Activated T-cell treated with anti-CD3 and anti-CD28 coated beads, Interleukin-2, amount 50 U/mL, for 72 hours (primary cell): ENCODE data around the gene SFI1. TPM values are rescaled to one million over a fixed set of nuclear protein-coding genes. Genes with fewer than 3 reads are reported as not detected.
"Not testable (repeated sequence)": the region's sequence is repeated elsewhere in the genome, so short reads cannot be mapped to it uniquely, and the experiment has no call there.

Experiments used
- ATAC-seq, 2 donors: fragments of 150-1000 bp; cut with Tn5 transposase; replicated peaks in 1 of 2; 2 replicates each; pipeline ENCODE4 v1.10.0; 2021; ENCODE audit warnings: moderate library complexity in 2 of 2, mild to moderate bottlenecking in 1 of 2
- DNase-seq, 2 donors: peaks; one replicate each; pipeline ENCODE4 v3.0.0; 2021 to 2022; ENCODE audit warnings: mixed read lengths in 1 of 2
- H3K27ac Mint-ChIP-seq: one replicate; pipeline ENCODE4 v1.8.0; 2022; ENCODE audit warnings: mild to moderate bottlenecking, moderate library complexity, mixed read lengths
- H3K27me3 Mint-ChIP-seq: one replicate; pipeline ENCODE4 v1.8.0; 2022; ENCODE audit warnings: low read depth, mixed read lengths
- H3K36me3 Mint-ChIP-seq, 2 donors: one replicate each; pipeline ENCODE4 v1.8.0; 2022; ENCODE audit warnings: mixed read lengths in 2 of 2, mild to moderate bottlenecking in 1 of 2; ENCODE audit not compliant: insufficient read depth in 2 of 2
- H3K4me1 Mint-ChIP-seq: one replicate; pipeline ENCODE4 v1.8.0; 2022; ENCODE audit warnings: low read depth, mixed read lengths
- H3K4me3 Mint-ChIP-seq, 2 donors: one replicate each; pipeline ENCODE4 v1.8.0; 2022; ENCODE audit warnings: mild to moderate bottlenecking in 2 of 2, mixed read lengths in 2 of 2, moderate library complexity in 2 of 2
- H3K9me3 Mint-ChIP-seq, 2 donors: one replicate each; pipeline ENCODE4 v1.8.0; 2022; ENCODE audit warnings: mixed read lengths in 2 of 2
- total RNA-seq, 2 donors: library from RNA; stranded (reverse); gene quantifications; one replicate each; pipeline ENCODE4 v1.2.3, GENCODE V29; 2022

The SFI1 gene
- total RNA-seq, 2 donors from 2014 or later = 285 to 342 TPM

DNA sequence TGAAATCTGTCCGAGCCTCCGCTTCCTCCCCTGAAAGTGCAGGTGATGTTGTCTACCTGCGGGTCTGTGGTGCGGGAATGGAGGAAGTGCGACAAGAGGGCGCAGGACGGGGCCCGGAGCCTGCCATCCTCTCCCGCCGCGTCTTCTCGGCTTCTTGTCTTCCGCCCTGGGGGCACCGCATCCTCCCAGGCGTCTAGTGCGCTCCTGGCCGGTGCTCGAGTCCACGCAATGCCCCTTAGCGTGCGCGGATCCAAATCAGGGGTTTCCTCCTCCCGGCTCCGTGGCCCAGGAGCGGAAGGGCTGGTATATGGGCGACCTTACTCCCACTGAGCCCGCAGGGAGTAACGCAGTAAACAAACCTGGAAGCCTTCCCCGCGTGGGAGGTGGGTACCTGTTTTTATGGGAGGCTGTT, 405 bp downstream of the SFI1 start:
- peak overlapping the region; percentile 99 for H3K27ac Mint-ChIP-seq
- H3K27me3 Mint-ChIP-seq = no peaks in the 10 kb centered on the region
- peaks cover 0 to 4% of the 10 kb centered on the region in 2 donors for H3K9me3 Mint-ChIP-seq
- H3K4me1 Mint-ChIP-seq = peaks cover 57% of the 10 kb centered on the region
- H3K36me3 Mint-ChIP-seq = peaks cover 13 to 22% of the 10 kb centered on the region in 2 donors
- peak; percentile 21 to 24 for ATAC-seq
- H3K4me3 Mint-ChIP-seq = peak overlapping the region; percentile 95 to 99
- peak; percentile 54 for DNase-seq

DNA sequence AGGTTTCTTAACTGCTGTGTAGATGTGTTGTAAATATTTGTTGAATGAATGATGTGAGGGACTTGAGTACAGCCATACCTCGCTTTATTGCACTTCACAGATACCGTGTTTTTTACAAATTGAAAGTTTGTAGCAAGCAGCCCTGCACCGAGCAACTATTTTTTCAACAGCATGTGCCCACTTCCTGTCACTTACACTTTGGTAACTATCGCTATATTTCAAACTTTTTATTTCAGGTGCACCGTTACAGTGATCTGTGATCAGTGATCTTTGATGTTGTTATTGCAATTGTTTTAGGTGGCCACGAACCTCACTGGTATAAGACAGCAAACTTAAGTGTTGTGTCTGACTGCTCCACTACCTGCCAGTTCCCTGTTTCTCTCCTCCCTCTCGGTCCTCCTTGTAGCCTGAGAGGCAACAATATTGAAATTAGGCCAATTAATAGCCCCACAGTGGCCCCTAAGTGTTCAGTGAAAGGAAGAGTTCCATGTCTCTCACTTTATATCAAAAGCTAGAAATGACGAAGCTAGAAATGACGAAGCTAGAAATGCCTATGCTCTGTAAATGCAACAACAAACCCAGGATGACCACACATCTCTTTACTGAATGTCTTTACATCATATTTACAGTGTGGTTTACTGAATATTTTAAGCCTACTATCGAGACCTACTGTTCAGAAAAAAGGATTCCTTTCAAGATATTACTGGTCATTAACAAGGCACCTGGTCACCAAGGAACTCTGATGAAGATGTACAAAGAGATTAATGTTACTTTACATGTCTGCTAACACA, 1.0 kb downstream of the SFI1 start:
- Mint-ChIP-seq H3K36me3 (peaks cover 14 to 26% of the 10 kb centered on the region in 2 donors), H3K4me1 (peaks cover 57% of the 10 kb centered on the region), H3K4me3 (peak overlapping the region; percentile 95 to 99), H3K9me3 (peaks cover 0 to 4% of the 10 kb centered on the region in 2 donors), H3K27me3 (no peaks in the 10 kb centered on the region), H3K27ac (peak overlapping the region; percentile 99)
- ATAC-seq (peak in 1 of 2 donors; percentile 52), DNase-seq (peak in 1 of 2 donors; percentile 34)

DNA sequence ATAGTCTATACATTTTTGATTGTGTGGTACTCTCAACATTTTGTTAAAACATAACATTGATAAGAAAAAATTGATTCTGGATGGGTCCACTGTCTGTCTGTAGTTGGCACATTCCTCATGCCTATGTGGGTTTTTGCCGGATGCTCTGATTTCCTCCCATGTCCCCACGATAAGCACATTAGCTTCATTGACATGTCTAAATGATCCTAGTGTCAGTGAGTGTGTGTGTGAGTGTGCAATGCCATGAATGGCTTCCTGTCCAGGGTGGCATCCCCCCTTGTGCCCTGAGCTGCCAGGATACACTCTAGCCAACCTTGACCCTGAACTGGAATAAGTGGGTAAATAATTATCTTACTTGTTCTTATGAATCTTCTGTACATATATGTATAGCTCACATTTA, 5.4 kb downstream of the SFI1 start:
- Mint-ChIP-seq H3K4me1 (peaks cover 83% of the 10 kb centered on the region), H3K36me3 (peaks cover 22 to 48% of the 10 kb centered on the region in 2 donors), H3K27me3 (no peaks in the 10 kb centered on the region), H3K4me3 (peak overlapping the region; percentile 33 to 67), H3K27ac (peak overlapping the region; percentile 80), H3K9me3 (peaks cover 0 to 4% of the 10 kb centered on the region in 2 donors)
- no peak for ATAC-seq
- no peak for DNase-seq

- Mint-ChIP-seq H3K36me3 (peaks cover 22 to 50% of the 10 kb centered on the region in 2 donors), H3K27ac (peak overlapping the region; percentile 74), H3K4me1 (peaks cover 88% of the 10 kb centered on the region), H3K27me3 (no peaks in the 10 kb centered on the region), H3K4me3 (peak overlapping the region in 1 of 2 donors; percentile 42), H3K9me3 (peaks cover 0 to 2% of the 10 kb centered on the region in 2 donors)
- ATAC-seq (no peak), DNase-seq (no peak)
Observed at GRCh38 chr22:31503211-31503964, 7.1 kb downstream of the SFI1 start.

DNA sequence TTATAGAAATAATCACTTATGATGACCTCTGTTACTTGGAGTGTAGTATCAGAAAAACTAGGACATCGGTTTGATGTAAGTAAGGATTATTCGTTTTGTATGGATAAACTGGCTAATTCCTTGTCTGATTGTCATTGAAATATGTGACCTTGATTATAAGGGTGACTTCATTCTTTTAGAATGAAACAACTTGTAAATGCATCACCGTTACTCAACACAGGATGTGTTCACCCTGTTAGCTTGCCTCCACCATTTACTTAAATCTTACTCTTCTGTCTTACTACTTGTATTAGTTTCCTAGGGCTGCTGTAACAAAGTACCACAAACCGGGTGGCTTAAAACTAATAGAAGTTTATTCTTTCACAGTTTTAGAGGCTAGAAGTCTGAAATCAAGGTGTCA, 7.9 kb downstream of the SFI1 start:
- Mint-ChIP-seq H3K9me3 (peaks cover 0 to 2% of the 10 kb centered on the region in 2 donors), H3K36me3 (peaks cover 22 to 53% of the 10 kb centered on the region in 2 donors), H3K4me3 (peak overlapping the region in 1 of 2 donors; percentile 56), H3K4me1 (peaks cover 87% of the 10 kb centered on the region), H3K27me3 (no peaks in the 10 kb centered on the region), H3K27ac (peak overlapping the region; percentile 79)
- ATAC-seq = peak; percentile 51 to 89
- DNase-seq = no peak

DNA sequence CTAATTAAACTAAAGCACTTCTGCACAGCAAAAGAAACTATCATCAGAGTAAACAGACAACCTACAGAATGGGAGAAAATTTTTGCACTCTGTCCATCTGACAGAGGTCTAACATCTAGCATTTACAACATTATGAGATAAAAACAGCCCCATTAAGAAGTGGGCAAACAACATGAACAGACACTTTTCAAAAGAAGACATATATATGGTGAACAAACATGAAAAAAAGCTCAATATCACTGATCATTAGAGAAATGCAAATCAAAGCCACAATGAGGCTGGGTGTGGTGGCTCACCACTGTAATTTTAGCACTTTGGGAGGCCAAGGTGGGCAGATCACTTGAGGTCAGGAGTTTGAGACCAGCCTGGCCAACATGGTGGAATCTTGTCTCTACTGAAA, 11.2 kb downstream of the SFI1 start:
- H3K36me3 Mint-ChIP-seq = peaks cover 18 to 56% of the 10 kb centered on the region in 2 donors
- H3K27me3 Mint-ChIP-seq, DNase-seq, H3K9me3 Mint-ChIP-seq, ATAC-seq: not testable (repeated sequence)
- H3K4me3 Mint-ChIP-seq = peak overlapping the region in 1 of 2 donors; percentile 31
- peak overlapping the region; percentile 91 for H3K27ac Mint-ChIP-seq
- H3K4me1 Mint-ChIP-seq = peaks cover 71% of the 10 kb centered on the region

GRCh38 chr22:31508536-31508935, 12.2 kb downstream of the SFI1 start:
- no peak for ATAC-seq
- Mint-ChIP-seq H3K27ac (peak overlapping the region; percentile 67), H3K4me3 (peak overlapping the region in 1 of 2 donors; percentile 1), H3K36me3 (peaks cover 18 to 60% of the 10 kb centered on the region in 2 donors), H3K27me3 (no peaks in the 10 kb centered on the region), H3K9me3 (peaks cover 0 to 2% of the 10 kb centered on the region in 2 donors), H3K4me1 (peaks cover 61% of the 10 kb centered on the region)
- no peak for DNase-seq

GRCh38 chr22:31509061-31509762, 12.9 kb downstream of the SFI1 start:
- peaks cover 55% of the 10 kb centered on the region for H3K4me1 Mint-ChIP-seq
- no peak overlapping the region for H3K4me3 Mint-ChIP-seq

DNA sequence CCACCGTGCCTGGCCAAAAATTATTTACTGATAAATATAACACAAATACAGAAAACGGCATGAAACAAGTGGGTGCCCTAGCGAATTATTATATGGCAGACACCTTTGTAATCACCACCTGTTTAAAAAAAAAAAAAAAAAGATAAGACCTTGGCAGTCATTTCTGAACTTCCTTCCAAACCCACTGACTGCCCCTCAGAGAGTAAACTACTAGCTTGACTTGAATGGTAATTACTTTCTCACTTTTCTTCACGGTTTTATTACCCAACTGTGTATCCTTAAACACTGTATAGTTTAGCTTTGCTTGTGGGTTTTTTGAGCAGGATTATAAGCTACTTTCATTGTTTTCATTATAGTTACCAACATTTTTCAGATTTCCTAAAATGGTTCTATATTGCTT, 23.7 kb downstream of the SFI1 start:
- H3K4me3 Mint-ChIP-seq = peak overlapping the region in 1 of 2 donors; percentile 51
- H3K9me3 Mint-ChIP-seq = peaks cover under 1 to 2% of the 10 kb centered on the region in 2 donors
- H3K36me3 Mint-ChIP-seq = peaks cover 12 to 36% of the 10 kb centered on the region in 2 donors
- peaks cover 69% of the 10 kb centered on the region for H3K4me1 Mint-ChIP-seq
- no peaks in the 10 kb centered on the region for H3K27me3 Mint-ChIP-seq
- H3K27ac Mint-ChIP-seq = peak overlapping the region; percentile 91
- DNase-seq (no peak), ATAC-seq (peak; percentile 36 to 48)

More at GRCh38 chr22:31509061-31509762, 12.9 kb downstream of the SFI1 start:
- DNase-seq (no peak), ATAC-seq (no peak)
- Mint-ChIP-seq H3K9me3 (peaks cover 0 to 2% of the 10 kb centered on the region in 2 donors), H3K27me3 (no peaks in the 10 kb centered on the region), H3K27ac (peak overlapping the region; percentile 67), H3K36me3 (peaks cover 18 to 60% of the 10 kb centered on the region in 2 donors)

GRCh38 chr22:31524132-31524531, 27.8 kb downstream of the SFI1 start:
- not testable (repeated sequence) for H3K9me3 Mint-ChIP-seq, DNase-seq, H3K27me3 Mint-ChIP-seq
- H3K27ac Mint-ChIP-seq = peak overlapping the region; percentile 98
- peaks cover 79% of the 10 kb centered on the region for H3K4me1 Mint-ChIP-seq
- peak; percentile 75 to 77 for ATAC-seq
- H3K36me3 Mint-ChIP-seq = peaks cover 17 to 46% of the 10 kb centered on the region in 2 donors
- H3K4me3 Mint-ChIP-seq = peak overlapping the region; percentile 38 to 77

DNA sequence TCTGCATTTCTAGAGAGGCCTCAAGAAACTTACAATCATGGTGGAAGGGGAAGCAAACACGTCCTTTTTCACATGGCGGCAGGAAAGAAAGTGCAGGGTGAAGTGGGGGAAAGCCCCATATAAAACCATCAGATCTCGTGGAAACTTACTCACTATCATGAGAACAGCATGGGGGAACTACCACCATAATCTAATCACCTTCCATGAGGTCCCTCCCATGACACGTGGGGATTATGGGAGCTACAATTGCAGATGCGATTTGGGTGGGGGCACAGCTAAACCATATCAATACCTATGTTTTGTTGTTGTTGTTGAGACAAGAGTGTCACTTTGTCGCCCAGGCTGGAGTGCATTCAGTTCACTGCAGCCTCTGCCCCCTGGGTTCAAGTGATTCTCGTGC, 29.9 kb downstream of the SFI1 start:
- Mint-ChIP-seq H3K27me3 (no peaks in the 10 kb centered on the region), H3K36me3 (peaks cover 19 to 57% of the 10 kb centered on the region in 2 donors), H3K4me3 (peak overlapping the region; percentile 65 to 77), H3K27ac (peak overlapping the region; percentile 98), H3K4me1 (peaks cover 81% of the 10 kb centered on the region), H3K9me3 (peaks cover 3 to 4% of the 10 kb centered on the region in 2 donors)
- ATAC-seq (peak; percentile 74 to 76), DNase-seq (peak; percentile 50 to 57)

GRCh38 chr22:31530823-31531195, 34.5 kb downstream of the SFI1 start:
- ATAC-seq = no peak
- Mint-ChIP-seq H3K27ac (peak overlapping the region; percentile 95), H3K4me3 (no peak overlapping the region), H3K27me3 (no peaks in the 10 kb centered on the region), H3K36me3 (peaks cover 20 to 52% of the 10 kb centered on the region in 2 donors), H3K4me1 (peaks cover 86% of the 10 kb centered on the region), H3K9me3 (no peaks in the 10 kb centered on the region)
- no peak for DNase-seq
